MCF 10A (cell line): ENCODE measurements around the gene TECR. TPM values are rescaled to one million over a fixed set of nuclear protein-coding genes. Genes with fewer than 3 reads are reported as not detected.

Experiments used
- BruUV-seq: library from RNA; stranded (reverse); fragments of 400-500 nt; replicated peaks from 2 replicates; lab custom pipeline; 2021; lab: Mats Ljungman, UMichigan
- CTCF ChIA-PET: fragments of 300-600 bp; sonication (Branson Sonifier 250); formaldehyde crosslinking; extraction: SDS; loops from one replicate; lab custom pipeline; 2021; ENCODE audit warnings: antibody characterized with exemption, inconsistent platforms; lab: Yijun Ruan, JAX
- POLR2A ChIA-PET: fragments of 300-600, 350-650 bp; sonication (Branson Sonifier 250); formaldehyde crosslinking; extraction: SDS; loops from one replicate; lab custom pipeline; 2020; ENCODE audit warnings: antibody characterized with exemption, inconsistent platforms; lab: Yijun Ruan, JAX
- DNase-seq: peaks from one replicate; pipeline ENCODE4 v3.0.0-alpha.2; 2018; ENCODE audit not compliant: unreplicated experiment
- H3K27ac Mint-ChIP-seq: one replicate; pipeline ENCODE4 v1.8.0; 2022; ENCODE audit warnings: mild to moderate bottlenecking, low read depth, mixed read lengths; ENCODE audit not compliant: unreplicated experiment
- H3K27me3 Mint-ChIP-seq: one replicate; pipeline ENCODE4 v1.8.0; 2022; ENCODE audit warnings: mixed read lengths; ENCODE audit not compliant: insufficient read depth, unreplicated experiment
- H3K36me3 Mint-ChIP-seq: one replicate; pipeline ENCODE4 v1.8.0; 2022; ENCODE audit warnings: mild to moderate bottlenecking, moderate library complexity, mixed read lengths; ENCODE audit not compliant: insufficient read depth, unreplicated experiment
- H3K4me1 Mint-ChIP-seq: one replicate; pipeline ENCODE4 v1.8.0; 2022; ENCODE audit warnings: mixed read lengths; ENCODE audit not compliant: insufficient read depth, unreplicated experiment
- H3K4me3 Mint-ChIP-seq: one replicate; pipeline ENCODE4 v1.8.0; 2022; ENCODE audit warnings: mild to moderate bottlenecking, moderate library complexity, mixed read lengths; ENCODE audit not compliant: unreplicated experiment
- H3K9me3 Mint-ChIP-seq: one replicate; pipeline ENCODE4 v1.8.0; 2022; ENCODE audit warnings: mixed read lengths; ENCODE audit not compliant: unreplicated experiment
- intact Hi-C: fragments of 100-400 bp; cut with micrococcal nuclease; formaldehyde crosslinking; loops from 2 replicates; pipeline ENCODE4 v1.14.1; 2022
- total RNA-seq: library from RNA; stranded (reverse); gene quantifications from 2 replicates; pipeline ENCODE4 v1.2.3, GENCODE V29; 2022
- TF ChIP-seq, protein P1 (sequence below): fragments of 200-600 bp; IDR thresholded peaks from one replicate; pipeline ENCODE4 v1.8.0; 2022; ENCODE audit warnings: antibody characterized with exemption, mild to moderate bottlenecking; ENCODE audit not compliant: unreplicated experiment

TECR gene
- total RNA-seq, 1 experiment from 2014 or later: 106 TPM

DNA sequence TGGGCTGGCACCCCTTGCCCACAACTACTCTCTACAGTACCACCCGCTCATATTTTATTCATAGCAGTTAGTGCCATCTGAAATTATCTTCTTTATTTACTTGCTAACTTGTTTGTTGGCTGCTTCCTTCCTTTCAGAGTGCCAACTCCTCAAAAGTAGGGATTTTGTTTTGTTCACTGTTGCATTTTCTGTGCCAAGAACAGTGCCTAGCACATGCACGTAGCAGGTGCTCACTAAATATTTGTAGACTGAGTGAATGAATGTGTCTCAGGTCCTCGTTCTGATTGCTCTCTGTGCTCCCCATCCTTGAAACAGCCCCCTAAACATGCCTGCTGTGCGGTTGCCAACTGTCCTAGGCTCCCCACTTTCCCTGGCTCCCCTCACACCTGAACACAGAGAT, 35.0 kb upstream of the TECR start:
- peak overlapping the region; percentile 51 for H3K27ac Mint-ChIP-seq
- intact Hi-C loops: no loop called here
- ChIA-PET POLR2A (interaction anchor here (1.3 to 6.8 kb wide), 5 partner anchors 17 to 62 kb away, joined by 3 to 203 read pairs (median 7); partner anchors contain the start of gene DNAJB1), CTCF (interaction anchor here (0.7 to 6.6 kb wide), 4 partner anchors 7 to 630 kb away, joined by 3 to 50 read pairs (median 4); no protein-coding TSS in a partner anchor)
- H3K4me3 Mint-ChIP-seq: peak overlapping the region; percentile 76
- TF ChIP-seq, protein P1, sequence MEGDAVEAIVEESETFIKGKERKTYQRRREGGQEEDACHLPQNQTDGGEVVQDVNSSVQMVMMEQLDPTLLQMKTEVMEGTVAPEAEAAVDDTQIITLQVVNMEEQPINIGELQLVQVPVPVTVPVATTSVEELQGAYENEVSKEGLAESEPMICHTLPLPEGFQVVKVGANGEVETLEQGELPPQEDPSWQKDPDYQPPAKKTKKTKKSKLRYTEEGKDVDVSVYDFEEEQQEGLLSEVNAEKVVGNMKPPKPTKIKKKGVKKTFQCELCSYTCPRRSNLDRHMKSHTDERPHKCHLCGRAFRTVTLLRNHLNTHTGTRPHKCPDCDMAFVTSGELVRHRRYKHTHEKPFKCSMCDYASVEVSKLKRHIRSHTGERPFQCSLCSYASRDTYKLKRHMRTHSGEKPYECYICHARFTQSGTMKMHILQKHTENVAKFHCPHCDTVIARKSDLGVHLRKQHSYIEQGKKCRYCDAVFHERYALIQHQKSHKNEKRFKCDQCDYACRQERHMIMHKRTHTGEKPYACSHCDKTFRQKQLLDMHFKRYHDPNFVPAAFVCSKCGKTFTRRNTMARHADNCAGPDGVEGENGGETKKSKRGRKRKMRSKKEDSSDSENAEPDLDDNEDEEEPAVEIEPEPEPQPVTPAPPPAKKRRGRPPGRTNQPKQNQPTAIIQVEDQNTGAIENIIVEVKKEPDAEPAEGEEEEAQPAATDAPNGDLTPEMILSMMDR: no peak
- H3K27me3 Mint-ChIP-seq: no peaks in the 10 kb centered on the region
- TSS peak; percentile 39 for BruUV-seq
- H3K36me3 Mint-ChIP-seq: peaks cover 37% of the 10 kb centered on the region
- H3K9me3 Mint-ChIP-seq: no peaks in the 10 kb centered on the region
- no peak for DNase-seq
- peaks cover 38% of the 10 kb centered on the region for H3K4me1 Mint-ChIP-seq

DNA sequence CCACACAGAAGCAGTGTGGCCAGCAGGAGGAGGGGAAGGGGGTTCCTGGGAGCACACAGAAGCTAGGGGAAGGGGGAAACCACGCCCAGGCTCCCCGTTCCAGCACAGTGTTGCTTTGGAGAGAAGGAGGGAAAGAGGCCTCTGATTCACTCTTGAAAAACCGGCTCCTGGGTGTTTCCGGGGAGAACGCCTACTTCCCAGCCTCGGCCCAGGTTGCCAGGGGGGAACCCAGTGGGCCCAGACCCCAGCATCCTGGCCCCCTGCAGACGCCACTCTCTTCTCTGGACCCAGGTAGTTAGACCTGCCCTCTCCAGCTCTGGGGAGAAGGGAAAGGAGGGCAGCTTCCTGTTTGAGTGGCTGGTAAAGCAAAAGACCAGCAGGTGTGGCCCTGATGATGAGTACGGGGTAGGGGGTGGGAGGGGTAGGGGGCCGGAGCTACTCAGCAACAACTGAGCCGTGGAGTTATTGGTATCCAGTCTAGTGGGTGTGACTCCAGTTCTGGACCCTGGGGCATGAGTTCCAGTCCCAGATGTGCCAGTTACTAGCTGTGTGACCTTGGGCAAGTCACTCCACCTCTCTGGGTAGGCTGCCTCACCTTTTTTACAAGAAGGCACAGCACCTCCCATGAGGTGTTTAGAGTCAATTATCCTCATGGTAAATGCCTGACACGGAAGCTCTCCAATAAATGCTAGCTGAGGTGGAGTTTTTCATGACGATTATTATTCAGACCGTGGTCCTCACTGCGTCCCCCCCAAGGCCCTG, 34.3 kb upstream of the TECR start:
- peak overlapping the region; percentile 76 for H3K4me3 Mint-ChIP-seq
- POLR2A ChIA-PET: interaction anchor here (0.9 to 6.8 kb wide), 10 partner anchors 14 to 76 kb away, joined by 3 to 203 read pairs (median 4); partner anchors contain the start of genes DDX39A and DNAJB1
- peaks cover 38% of the 10 kb centered on the region for H3K4me1 Mint-ChIP-seq
- no peak for DNase-seq
- CTCF ChIA-PET: interaction anchor here (0.7 to 6.6 kb wide), 6 partner anchors 8 to 629 kb away, joined by 3 to 50 read pairs (median 4); no protein-coding TSS in a partner anchor
- TF ChIP-seq, protein P1: no peak
- H3K36me3 Mint-ChIP-seq: peaks cover 30% of the 10 kb centered on the region
- BruUV-seq: no TSS peak
- peak overlapping the region; percentile 83 for H3K27ac Mint-ChIP-seq
- H3K9me3 Mint-ChIP-seq: no peaks in the 10 kb centered on the region
- intact Hi-C loops: no loop called here
- no peaks in the 10 kb centered on the region for H3K27me3 Mint-ChIP-seq

DNA sequence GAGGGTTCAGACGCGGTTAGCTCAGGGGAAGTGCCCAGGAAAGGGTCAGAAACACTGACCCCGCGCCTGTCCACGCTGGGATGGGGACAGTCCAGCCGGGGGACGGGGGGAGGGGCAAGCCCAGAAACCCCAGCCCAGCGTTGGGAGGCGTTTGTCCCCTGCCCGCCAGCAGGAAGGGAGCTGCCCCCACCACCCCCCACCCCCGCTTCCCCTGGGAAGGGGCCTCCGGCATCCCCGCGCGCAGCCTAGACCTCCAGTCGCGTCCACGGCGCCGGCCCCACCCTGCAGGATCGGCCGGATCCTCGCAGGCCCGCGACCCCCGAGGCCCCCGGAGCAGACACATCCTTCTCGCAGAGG, 33.7 kb upstream of the TECR start:
- Mint-ChIP-seq H3K36me3 (peaks cover 24% of the 10 kb centered on the region), H3K27me3 (no peaks in the 10 kb centered on the region), H3K4me1 (peaks cover 38% of the 10 kb centered on the region), H3K4me3 (peak overlapping the region; percentile 76), H3K27ac (peak overlapping the region; percentile 83), H3K9me3 (no peaks in the 10 kb centered on the region)
- no peak for DNase-seq
- ChIA-PET CTCF (interaction anchor here (0.7 to 6.6 kb wide), 6 partner anchors 8 to 161 kb away, joined by 3 to 50 read pairs (median 4); no protein-coding TSS in a partner anchor), POLR2A (interaction anchor here (0.6 to 6.8 kb wide), 12 partner anchors 14 to 114 kb away, joined by 3 to 203 read pairs (median 4); partner anchors contain the start of genes DDX39A and DNAJB1)
- no TSS peak for BruUV-seq
- intact Hi-C loops: no loop called here
- TF ChIP-seq, protein P1: no peak
